IMR-90 (cell line): ENCODE measurements around the gene NEK6. TPM values are rescaled to one million over a fixed set of nuclear protein-coding genes. Genes with fewer than 3 reads are reported as not detected.

ENCODE experiments used
- CHD1 ChIP-seq: IDR thresholded peaks from 2 replicates; pipeline ENCODE4 v1.6.1; 2012; ENCODE audit warnings: low read depth, low read length, improper control_type of control experiment
- MAFK ChIP-seq: IDR thresholded peaks from 2 replicates; pipeline ENCODE4 v1.6.1; 2012; ENCODE audit warnings: low read depth, low read length, improper control_type of control experiment
- polyA plus RNA-seq, 3 experiments: library from polyadenylated mRNA; depleted of rRNA; stranded (reverse); fragments of >200 nt; gene quantifications; 2 replicates each; pipeline ENCODE4 v1.2.3, GENCODE V29; 2012; ENCODE audit warnings: low replicate concordance in 1 of 3
- total RNA-seq: library from RNA; depleted of rRNA; stranded (reverse); fragments of >200 nt; gene quantifications from 2 replicates; pipeline ENCODE4 v1.2.3, GENCODE V29; 2012
- TF ChIP-seq, protein P1 (sequence below): conservative IDR thresholded peaks from 2 replicates; pipeline ENCODE4 v1.5.1; 2012; ENCODE audit warnings: mild to moderate bottlenecking, low read depth, low read length, improper control_type of control experiment

NEK6 gene
- total and polyA plus RNA-seq, 2 of the 4 experiments (the other 2 are of a cell fraction) = 79.9 to 112 TPM

DNA sequence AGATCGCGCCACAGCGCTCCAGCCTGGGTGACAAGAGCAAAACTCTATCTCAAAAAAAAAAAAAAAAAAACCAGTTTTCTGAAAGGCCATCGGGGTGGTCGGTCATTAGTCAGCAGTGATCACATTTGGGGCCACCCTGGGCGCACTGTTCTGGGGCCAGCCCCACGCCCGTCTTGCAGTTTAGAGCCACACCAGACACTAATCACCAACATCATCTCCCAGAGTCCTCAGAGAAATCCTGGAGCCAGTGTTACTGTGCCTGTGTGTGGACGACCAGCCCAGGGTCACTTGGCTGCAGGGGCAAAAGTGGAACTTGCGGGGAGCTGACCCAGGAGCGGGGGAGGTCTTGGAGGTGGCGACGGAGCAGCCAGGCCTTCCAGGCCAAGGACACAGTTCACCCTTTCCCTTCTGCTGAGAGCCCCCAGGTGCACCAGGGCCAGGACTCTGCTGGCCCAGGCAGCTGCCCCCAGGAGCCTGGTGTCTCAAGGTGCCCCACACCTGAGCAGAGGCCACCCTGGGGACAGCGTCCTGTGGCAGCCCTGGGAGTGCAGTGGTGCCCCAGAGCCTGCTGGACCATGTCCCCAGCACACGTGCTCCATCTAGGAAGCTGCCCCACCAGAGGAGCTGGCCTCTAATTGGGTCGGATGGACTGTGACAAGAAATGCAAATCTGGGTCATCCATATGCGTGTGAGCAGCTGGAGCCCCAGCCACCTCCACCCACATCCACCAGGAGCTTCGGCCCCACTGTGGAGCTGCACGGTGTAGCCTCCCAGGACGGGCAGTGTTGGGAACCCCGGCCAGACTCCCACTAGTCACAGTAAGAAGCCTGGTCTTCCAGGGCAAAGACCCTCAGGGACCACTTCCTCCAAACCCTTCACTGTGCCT is 51.1 kb downstream of the NEK6 start (continued):
- TF ChIP-seq, protein P1, sequence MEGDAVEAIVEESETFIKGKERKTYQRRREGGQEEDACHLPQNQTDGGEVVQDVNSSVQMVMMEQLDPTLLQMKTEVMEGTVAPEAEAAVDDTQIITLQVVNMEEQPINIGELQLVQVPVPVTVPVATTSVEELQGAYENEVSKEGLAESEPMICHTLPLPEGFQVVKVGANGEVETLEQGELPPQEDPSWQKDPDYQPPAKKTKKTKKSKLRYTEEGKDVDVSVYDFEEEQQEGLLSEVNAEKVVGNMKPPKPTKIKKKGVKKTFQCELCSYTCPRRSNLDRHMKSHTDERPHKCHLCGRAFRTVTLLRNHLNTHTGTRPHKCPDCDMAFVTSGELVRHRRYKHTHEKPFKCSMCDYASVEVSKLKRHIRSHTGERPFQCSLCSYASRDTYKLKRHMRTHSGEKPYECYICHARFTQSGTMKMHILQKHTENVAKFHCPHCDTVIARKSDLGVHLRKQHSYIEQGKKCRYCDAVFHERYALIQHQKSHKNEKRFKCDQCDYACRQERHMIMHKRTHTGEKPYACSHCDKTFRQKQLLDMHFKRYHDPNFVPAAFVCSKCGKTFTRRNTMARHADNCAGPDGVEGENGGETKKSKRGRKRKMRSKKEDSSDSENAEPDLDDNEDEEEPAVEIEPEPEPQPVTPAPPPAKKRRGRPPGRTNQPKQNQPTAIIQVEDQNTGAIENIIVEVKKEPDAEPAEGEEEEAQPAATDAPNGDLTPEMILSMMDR = no peak
- TF ChIP-seq MAFK = no peak
- no peak for TF ChIP-seq CHD1
